DOHH2 (cell line): ENCODE data around the gene WWTR1.

Experiments
- H3F3A ChIP-seq: fragments of 200-600 bp; sonication (generic), shearing (Covaris generic); 2 replicates; pipeline ENCODE4 v1.6.0; 2016; ENCODE audit warnings: antibody characterized with exemption, mild to moderate bottlenecking; ENCODE audit not compliant: control insufficient read depth, insufficient read depth
- H3K27ac ChIP-seq: fragments of 200-600 bp; sonication (generic); 2 replicates; pipeline ENCODE4 v1.5.1; 2014; ENCODE audit warnings: low read depth, mild to moderate bottlenecking, low read length, moderate library complexity
- H3K27me3 ChIP-seq: fragments of 200-600 bp; sonication (generic); 2 replicates; pipeline ENCODE4 v1.6.1; 2014; ENCODE audit warnings: mild to moderate bottlenecking, low read length, mixed read lengths; ENCODE audit not compliant: control insufficient read depth
- H3K36me3 ChIP-seq: fragments of 200-600 bp; sonication (generic); 2 replicates; pipeline ENCODE4 v1.6.1; 2014; ENCODE audit warnings: mild to moderate bottlenecking, low read length, moderate library complexity, mixed read lengths; ENCODE audit not compliant: control insufficient read depth
- H3K4me1 ChIP-seq: fragments of 200-600 bp; sonication (generic); 2 replicates; pipeline ENCODE4 v1.6.1; 2014; ENCODE audit warnings: mild to moderate bottlenecking, low read length, mixed read lengths; ENCODE audit not compliant: control insufficient read depth
- H3K4me2 ChIP-seq: fragments of 200-600 bp; sonication (generic); 2 replicates; pipeline ENCODE4 v1.6.0; 2014; ENCODE audit warnings: mild to moderate bottlenecking, low read length, moderate library complexity
- H3K4me3 ChIP-seq: fragments of 200-600 bp; sonication (generic); 2 replicates; pipeline ENCODE4 v1.5.1; 2014; ENCODE audit warnings: mild to moderate bottlenecking, low read length, mixed read lengths
- H3K79me2 ChIP-seq: fragments of 200-600 bp; sonication (generic); 2 replicates; pipeline ENCODE4 v1.6.1; 2014; ENCODE audit warnings: mild to moderate bottlenecking, low read length, mixed read lengths; ENCODE audit not compliant: control insufficient read depth
- H3K9me2 ChIP-seq: fragments of 200-600 bp; sonication (generic); replicated peaks from 2 replicates; pipeline ENCODE4 v1.6.1; 2014; ENCODE audit warnings: mild to moderate bottlenecking, low read length, mixed read lengths; ENCODE audit not compliant: control insufficient read depth
- H3K9me3 ChIP-seq: fragments of 200-600 bp; sonication (generic); 2 replicates; pipeline ENCODE4 v1.6.1; 2014; ENCODE audit warnings: antibody characterized with exemption, low read length, mixed read lengths; ENCODE audit not compliant: control insufficient read depth, insufficient read depth
- H4K20me1 ChIP-seq: fragments of 200-600 bp; sonication (generic); 2 replicates; pipeline ENCODE4 v1.6.0; 2014; ENCODE audit warnings: low read depth, mild to moderate bottlenecking, antibody characterized with exemption, low read length, moderate library complexity; ENCODE audit not compliant: control insufficient read depth, insufficient read depth
- CTCF ChIP-seq: fragments of 200-600 bp; sonication (generic); IDR thresholded peaks from one replicate; pipeline ENCODE4 v1.5.1; 2014; ENCODE audit warnings: antibody characterized with exemption, mild to moderate bottlenecking, low read depth, low read length; ENCODE audit not compliant: poor library complexity, severe bottlenecking
- EZH2phosphoT487 ChIP-seq: fragments of 200-600 bp; sonication (generic); IDR thresholded peaks from 2 replicates; pipeline ENCODE4 v1.6.1; 2017; ENCODE audit warnings: borderline replicate concordance, mild to moderate bottlenecking, antibody characterized with exemption, low read length, moderate library complexity, mixed read lengths

The WWTR1 gene

GRCh38 chr3:149577801-149578200 lies 80.0 kb downstream of the WWTR1 start:
- H3K4me2 ChIP-seq = no peak overlapping the region
- H3K4me1 ChIP-seq = no peaks in the 10 kb centered on the region
- no peaks in the 10 kb centered on the region for H4K20me1 ChIP-seq
- no peaks in the 10 kb centered on the region for H3K79me2 ChIP-seq
- H3K27me3 ChIP-seq = no peaks in the 10 kb centered on the region; the same call in 1 of the 2 replicates
- no peak overlapping the region for H3K27ac ChIP-seq
- TF ChIP-seq CTCF (no peak), EZH2phosphoT487 (no peak)
- no peaks in the 10 kb centered on the region for H3K9me3 ChIP-seq
- H3K36me3 ChIP-seq = no peaks in the 10 kb centered on the region
- no peaks in the 10 kb centered on the region for H3F3A ChIP-seq
- no peaks in the 10 kb centered on the region for H3K9me2 ChIP-seq
- H3K4me3 ChIP-seq = no peak overlapping the region

GRCh38 chr3:149575961-149576564 lies 81.8 kb downstream of the WWTR1 start:
- no peaks in the 10 kb centered on the region for H3K9me3 ChIP-seq
- TF ChIP-seq EZH2phosphoT487 = no peak
- no peak for TF ChIP-seq CTCF
- H3K36me3 ChIP-seq = no peaks in the 10 kb centered on the region
- H3K4me2 ChIP-seq = no peak overlapping the region
- no peak overlapping the region for H3K27ac ChIP-seq
- no peak overlapping the region for H3K4me3 ChIP-seq
- H4K20me1 ChIP-seq = no peaks in the 10 kb centered on the region
- H3F3A ChIP-seq = no peaks in the 10 kb centered on the region
- H3K27me3 ChIP-seq = no peaks in the 10 kb centered on the region; the same call in 1 of the 2 replicates
- H3K9me2 ChIP-seq = no peaks in the 10 kb centered on the region
- H3K4me1 ChIP-seq = no peaks in the 10 kb centered on the region
- no peaks in the 10 kb centered on the region for H3K79me2 ChIP-seq

GRCh38 chr3:149575213-149575960 lies 82.4 kb downstream of the WWTR1 start:
- Histone ChIP-seq H3K27me3 (no peaks in the 10 kb centered on the region; the same call in 1 of the 2 replicates), H3K79me2 (no peaks in the 10 kb centered on the region), H3K9me2 (no peaks in the 10 kb centered on the region), H3K36me3 (no peaks in the 10 kb centered on the region), H3K4me3 (no peak overlapping the region), H3K4me2 (no peak overlapping the region), H3F3A (no peaks in the 10 kb centered on the region), H3K4me1 (no peaks in the 10 kb centered on the region), H3K9me3 (no peaks in the 10 kb centered on the region), H3K27ac (no peak overlapping the region), H4K20me1 (no peaks in the 10 kb centered on the region)
- TF ChIP-seq CTCF (no peak), EZH2phosphoT487 (no peak)
